SK-N-SH (cell line): ENCODE data around the gene GUCA1A. TPM values are rescaled to one million over a fixed set of nuclear protein-coding genes. Genes with fewer than 3 reads are reported as not detected.

Experiments
- CTCF ChIA-PET: fragments of 300-600, 350-600 bp; formaldehyde crosslinking; extraction: SDS; loops from one replicate; lab custom pipeline; 2021; lab: Yijun Ruan, JAX
- POLR2A ChIA-PET: fragments of 350-600 bp; sonication (Branson Sonifier 250); formaldehyde crosslinking; extraction: SDS; loops from one replicate; lab custom pipeline; 2020; ENCODE audit warnings: antibody characterized with exemption, inconsistent platforms; lab: Yijun Ruan, JAX
- DNase-seq: peaks from one replicate; pipeline ENCODE4 v3.0.0; 2012
- H2AFZ ChIP-seq: fragments of 200-600 bp; sonication (generic); 2 replicates; pipeline ENCODE4 v1.8.1; 2016; ENCODE audit warnings: antibody characterized with exemption, mild to moderate bottlenecking, low read depth
- H3F3A ChIP-seq: fragments of 200-600 bp; sonication (generic); replicated peaks from 2 replicates; pipeline ENCODE3; 2016; ENCODE audit warnings: antibody characterized with exemption, mild to moderate bottlenecking; ENCODE audit not compliant: insufficient read depth
- H3K27ac ChIP-seq, 2 experiments: fragments of 200-500 bp in 1 of 2; fragments of 200-600 bp in 1 of 2; sonication (Bioruptor generic) in 1 of 2; sonication (generic), shearing (Covaris generic) in 1 of 2; 2 replicates each; pipeline versions ENCODE4 v1.5.1 to v1.6.1; 2014 to 2016; ENCODE audit warnings: low read depth in 2 of 2, inconsistent platforms in 1 of 2, low read length in 1 of 2, mild to moderate bottlenecking in 1 of 2, mixed read lengths in 1 of 2
- H3K27me3 ChIP-seq: fragments of 200-600 bp; sonication (generic), shearing (Covaris generic); 2 replicates; pipeline ENCODE4 v1.6.1; 2016; ENCODE audit warnings: mixed run types; ENCODE audit not compliant: insufficient read depth
- H3K36me3 ChIP-seq, 2 experiments: fragments of 200-500 bp in 1 of 2; fragments of 200-600 bp in 1 of 2; sonication (Bioruptor generic) in 1 of 2; sonication (generic) in 1 of 2; replicated peaks in 1 of 2; 2 replicates each; pipeline versions ENCODE3 to v1.5.1; 2014 to 2016; ENCODE audit warnings: low read length in 1 of 2, mild to moderate bottlenecking in 1 of 2; ENCODE audit not compliant: insufficient read depth in 2 of 2, control insufficient read depth in 1 of 2
- H3K4me1 ChIP-seq, 2 experiments: fragments of 200-500 bp in 1 of 2; fragments of 200-600 bp in 1 of 2; sonication (Bioruptor generic) in 1 of 2; sonication (generic), shearing (Covaris generic) in 1 of 2; 2 replicates each; pipeline versions ENCODE4 v1.5.1 to v1.6.1; 2014 to 2016; ENCODE audit warnings: low read depth in 1 of 2, low read length in 1 of 2, mixed run types in 1 of 2; ENCODE audit not compliant: insufficient read depth in 2 of 2, control insufficient read depth in 1 of 2
- H3K4me2 ChIP-seq: fragments of 200-600 bp; sonication (generic), shearing (Covaris generic); 2 replicates; pipeline ENCODE4 v1.6.1; 2017; ENCODE audit warnings: mixed run types
- H3K4me3 ChIP-seq, 2 experiments: fragments of 200-500 bp in 1 of 2; fragments of 200-600 bp in 1 of 2; sonication (Bioruptor generic) in 1 of 2; sonication (generic), shearing (Covaris generic) in 1 of 2; 2 replicates each; pipeline versions ENCODE4 v1.5.1 to v1.8.1; 2014 to 2016; ENCODE audit warnings: low read depth in 2 of 2, inconsistent platforms in 1 of 2, low read length in 1 of 2, mild to moderate bottlenecking in 1 of 2, mixed read lengths in 1 of 2, moderate library complexity in 1 of 2
- H3K79me2 ChIP-seq: fragments of 200-600 bp; sonication (generic); 2 replicates; pipeline ENCODE4 v1.8.1; 2017; ENCODE audit warnings: mild to moderate bottlenecking; ENCODE audit not compliant: insufficient read depth
- H3K9ac ChIP-seq: fragments of 200-600 bp; sonication (generic); 2 replicates; pipeline ENCODE4 v1.6.1; 2017; ENCODE audit warnings: mixed run types
- H3K9me2 ChIP-seq: fragments of 200-600 bp; sonication (generic); 2 replicates; pipeline ENCODE4 v1.6.1; 2017; ENCODE audit warnings: mixed run types
- H3K9me3 ChIP-seq: fragments of 200-600 bp; sonication (generic); 2 replicates; pipeline ENCODE4 v1.6.1; 2017; ENCODE audit warnings: mixed run types, mild to moderate bottlenecking, moderate library complexity
- H4K20me1 ChIP-seq: fragments of 200-600 bp; sonication (generic); 2 replicates; pipeline ENCODE4 v1.6.1; 2017; ENCODE audit warnings: mild to moderate bottlenecking, mixed run types; ENCODE audit not compliant: insufficient read depth
- CHD2 ChIP-seq: fragments of 150-350 bp; IDR thresholded peaks from 2 replicates; pipeline ENCODE4 v1.6.1; 2018; ENCODE audit warnings: low read length; ENCODE audit not compliant: partially characterized antibody
- ELF1 ChIP-seq: IDR thresholded peaks from 2 replicates; pipeline ENCODE4 v1.4.0; 2012
- EP300 ChIP-seq, 2 experiments: IDR thresholded peaks; 2 replicates each; pipeline versions ENCODE4 v1.4.0 to v1.6.1; 2012; ENCODE audit warnings: borderline replicate concordance in 1 of 2, low read depth in 1 of 2, low read length in 1 of 2
- EZH2phosphoT487 ChIP-seq: fragments of 200-600 bp; sonication (generic); IDR thresholded peaks from 2 replicates; pipeline ENCODE4 v1.6.1; 2017; ENCODE audit warnings: low read depth, mixed run types, mild to moderate bottlenecking, antibody characterized with exemption, moderate library complexity, borderline replicate concordance
- FOSL2 ChIP-seq: IDR thresholded peaks from 2 replicates; pipeline ENCODE4 v1.4.0; 2012; ENCODE audit warnings: low read depth, mild to moderate bottlenecking, moderate library complexity, borderline replicate concordance
- FOXJ3 ChIP-seq: sonication (generic); formaldehyde crosslinking; IDR thresholded peaks from 2 replicates; pipeline ENCODE4 v1.5.1; 2020; ENCODE audit warnings: mild to moderate bottlenecking, missing genetic modification reagents
- FOXM1 ChIP-seq: IDR thresholded peaks from 2 replicates; pipeline ENCODE4 v1.4.0; 2012; ENCODE audit warnings: low read depth, mild to moderate bottlenecking
- IRF3 ChIP-seq: fragments of 150-350 bp; IDR thresholded peaks from 2 replicates; pipeline ENCODE4 v1.6.1; 2016; ENCODE audit warnings: mild to moderate bottlenecking, low read depth, low read length
- JUND ChIP-seq: IDR thresholded peaks from 2 replicates; pipeline ENCODE4 v1.4.0; 2012
- MEF2A ChIP-seq: IDR thresholded peaks from 2 replicates; pipeline ENCODE4 v1.4.0; 2012; ENCODE audit warnings: low read depth, borderline replicate concordance
- NFIC ChIP-seq: IDR thresholded peaks from 2 replicates; pipeline ENCODE4 v1.4.0; 2012; ENCODE audit warnings: borderline replicate concordance
- RCOR1 ChIP-seq: fragments of 150-350 bp; IDR thresholded peaks from 2 replicates; pipeline ENCODE4 v1.6.1; 2017; ENCODE audit warnings: antibody characterized with exemption, low read length
- RXRA ChIP-seq: IDR thresholded peaks from 2 replicates; pipeline ENCODE4 v1.4.0; 2012; ENCODE audit warnings: low read depth, mild to moderate bottlenecking, borderline replicate concordance
- TCF12 ChIP-seq: IDR thresholded peaks from 2 replicates; pipeline ENCODE4 v1.4.0; 2012
- TEAD4 ChIP-seq: IDR thresholded peaks from 2 replicates; pipeline ENCODE4 v1.4.0; 2012; ENCODE audit warnings: mild to moderate bottlenecking, borderline replicate concordance; ENCODE audit not compliant: insufficient read depth
- USF2 ChIP-seq: fragments of 150-350 bp; IDR thresholded peaks from 2 replicates; pipeline ENCODE4 v1.6.1; 2017; ENCODE audit warnings: antibody characterized with exemption, low read length, low read depth, borderline replicate concordance
- WGBS: methylation state at CpG from one replicate; pipeline ENCODE4 v1.1.6; 2017; ENCODE audit warnings: low lambda C conversion rate; 5-methylcytosine and 5-hydroxymethylcytosine counted together
- polyA plus RNA-seq, 3 experiments: library from polyadenylated mRNA; depleted of rRNA; stranded (reverse); fragments of >200 nt; gene quantifications; 2 replicates each; pipeline ENCODE4 v1.2.3, GENCODE V29; 2012
- TF ChIP-seq, protein P1 (sequence below): IDR thresholded peaks from 2 replicates; pipeline ENCODE4 v1.4.0; 2012; ENCODE audit warnings: low read depth, borderline replicate concordance
- TF ChIP-seq, protein P2 (sequence below): IDR thresholded peaks from 2 replicates; pipeline ENCODE4 v1.4.0; 2012; ENCODE audit warnings: low read depth, borderline replicate concordance

GUCA1A gene
- polyA plus RNA-seq, 1 of the 3 experiments (the other 2 are of a cell fraction): 0.77 TPM

- peak overlapping the region; percentile 78 for H3K4me2 ChIP-seq
- H4K20me1 ChIP-seq: no peaks in the 10 kb centered on the region
- WGBS: 4% methylated on average over 5 of the region's 5 CpGs
- no peaks in the 10 kb centered on the region for H3K9me3 ChIP-seq
- H3K9me2 ChIP-seq: no peaks in the 10 kb centered on the region
- H3K4me3 ChIP-seq: peak overlapping the region; percentile 72
- no peaks in the 10 kb centered on the region for H3K27me3 ChIP-seq
- peak overlapping the region; percentile 79 to 87 for H3K27ac ChIP-seq
- peaks cover 16 to 22% of the 10 kb centered on the region in 2 experiments for H3K36me3 ChIP-seq
- peaks cover 3 to 5% of the 10 kb centered on the region in 2 experiments; a peak in 1 of 4 replicates for H3K4me1 ChIP-seq
- H3K79me2 ChIP-seq: peaks cover 41% of the 10 kb centered on the region
- H3F3A ChIP-seq: peaks cover 12% of the 10 kb centered on the region
- TF ChIP-seq RCOR1 (no peak), FOXJ3 (CRISPR knock-in tag) (no peak), RXRA (no peak), JUND (no peak), EP300 (IDR thresholded peaks at IDR 0.05; ENCODE audit: borderline replicate concordance in 1 of 2, low read depth in 1 of 2, low read length in 1 of 2) (no peak), FOXM1 (no peak), NFIC (no peak), ELF1 (no peak), MEF2A (no peak)
- TF ChIP-seq, protein P1, sequence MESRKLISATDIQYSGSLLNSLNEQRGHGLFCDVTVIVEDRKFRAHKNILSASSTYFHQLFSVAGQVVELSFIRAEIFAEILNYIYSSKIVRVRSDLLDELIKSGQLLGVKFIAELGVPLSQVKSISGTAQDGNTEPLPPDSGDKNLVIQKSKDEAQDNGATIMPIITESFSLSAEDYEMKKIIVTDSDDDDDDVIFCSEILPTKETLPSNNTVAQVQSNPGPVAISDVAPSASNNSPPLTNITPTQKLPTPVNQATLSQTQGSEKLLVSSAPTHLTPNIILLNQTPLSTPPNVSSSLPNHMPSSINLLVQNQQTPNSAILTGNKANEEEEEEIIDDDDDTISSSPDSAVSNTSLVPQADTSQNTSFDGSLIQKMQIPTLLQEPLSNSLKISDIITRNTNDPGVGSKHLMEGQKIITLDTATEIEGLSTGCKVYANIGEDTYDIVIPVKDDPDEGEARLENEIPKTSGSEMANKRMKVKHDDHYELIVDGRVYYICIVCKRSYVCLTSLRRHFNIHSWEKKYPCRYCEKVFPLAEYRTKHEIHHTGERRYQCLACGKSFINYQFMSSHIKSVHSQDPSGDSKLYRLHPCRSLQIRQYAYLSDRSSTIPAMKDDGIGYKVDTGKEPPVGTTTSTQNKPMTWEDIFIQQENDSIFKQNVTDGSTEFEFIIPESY: no peak
- TF ChIP-seq, all 33 proteins: peak for 0
- peak overlapping the region; percentile 81 for H2AFZ ChIP-seq
- H3K9ac ChIP-seq: peak overlapping the region; percentile 84
- POLR2A ChIA-PET: interaction anchor here (0.6 to 1.2 kb wide), 2 partner anchors 236 to 275 kb away, joined by 3 to 8 read pairs; partner anchors contain the start of gene CCND3
- CTCF ChIA-PET: interaction anchor here (0.7 to 6.3 kb wide), 3 partner anchors 314 to 430 kb away, joined by 3 to 47 read pairs (median 4); partner anchors contain the start of gene TOMM6
- no peak for DNase-seq
Observed at GRCh38 chr6:42217157-42217518, 44.0 kb downstream of the GUCA1A start.

DNA sequence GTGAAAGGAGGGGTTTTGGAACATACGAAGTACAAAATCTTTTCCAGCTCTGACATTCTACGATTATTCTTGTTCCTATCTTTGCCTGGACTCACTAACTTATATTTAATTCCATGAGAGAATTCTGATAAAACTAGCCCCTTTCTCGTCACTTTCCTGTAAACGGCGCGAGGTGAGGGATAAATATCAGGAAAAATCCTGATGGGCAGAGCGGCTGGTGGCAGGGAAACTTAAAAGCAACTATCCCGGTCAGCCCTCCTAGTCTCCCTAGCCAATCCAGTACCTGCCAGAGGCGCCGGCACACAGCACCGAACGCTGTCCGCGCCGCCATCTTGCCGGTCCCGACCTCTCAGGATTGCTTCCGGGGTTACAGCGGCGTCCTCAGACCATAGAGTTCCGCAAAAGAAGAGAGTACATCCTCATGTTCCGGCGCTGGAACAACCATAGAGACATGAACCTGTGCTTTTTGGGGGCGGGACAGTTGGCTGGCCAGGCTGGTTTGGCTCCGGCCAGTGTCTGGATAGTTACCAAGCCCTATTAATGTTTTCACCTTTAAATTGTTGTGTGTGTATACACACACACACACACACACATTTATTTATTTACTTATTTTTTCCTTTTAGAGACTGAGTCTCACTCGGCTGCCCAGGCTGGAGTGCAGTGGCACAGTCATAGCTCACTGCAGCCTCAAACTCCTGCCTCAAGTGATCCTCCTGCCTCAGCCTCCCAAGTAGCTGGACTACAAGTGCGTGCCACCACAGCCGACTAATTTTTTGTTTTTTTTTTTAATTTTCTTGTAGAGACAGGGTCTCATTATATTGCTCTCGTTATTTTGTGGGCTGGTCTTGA is 44.6 kb downstream of the GUCA1A start, which contains the start of gene MRPS10:
MRPS10 (minus strand) TSS at position 343 of the 849 bp plus-strand sequence; CDS start at position 331, 12 bp downstream.
- Histone ChIP-seq H3K4me1 (peaks cover 3 to 5% of the 10 kb centered on the region in 2 experiments; a peak in 1 of 4 replicates), H3K4me2 (peak within 1 kb of the TSS; percentile 78), H2AFZ (peak within 1 kb of the TSS; percentile 85), H3K27me3 (no peaks in the 10 kb centered on the region), H3K9ac (peak within 1 kb of the TSS; percentile 84), H3K79me2 (peaks cover 38% of the 10 kb centered on the region), H3K9me3 (no peaks in the 10 kb centered on the region), H4K20me1 (no peaks in the 10 kb centered on the region), H3K9me2 (no peaks in the 10 kb centered on the region), H3K36me3 (peaks cover 10 to 16% of the 10 kb centered on the region in 2 experiments), H3K4me3 (peak within 1 kb of the TSS; percentile 72), H3F3A (peaks cover 12% of the 10 kb centered on the region), H3K27ac (peak within 1 kb of the TSS; percentile 79 to 87)
- peak; percentile 91 for DNase-seq
- 21% methylated on average over 16 of the region's 29 CpGs for WGBS
- ChIA-PET POLR2A (interaction anchor here (0.9 to 1.2 kb wide), 2 partner anchors 235 to 330 kb away, joined by 4 to 8 read pairs; no protein-coding TSS in a partner anchor), CTCF (interaction anchor here (0.7 to 6.3 kb wide), 3 partner anchors 314 to 431 kb away, joined by 3 to 47 read pairs (median 4); partner anchors contain the start of gene TOMM6)
- TF ChIP-seq USF2: no peak
- no peak for TF ChIP-seq EZH2phosphoT487
- peak; percentile 93 for TF ChIP-seq CHD2
- TF ChIP-seq IRF3: no peak
- TF ChIP-seq, protein P1: peak; percentile 59; the same call in 1 of the 2 replicates
- TF ChIP-seq FOSL2: no peak; the same call in 1 of the 2 replicates
- peak; percentile 66; the same call in 1 of the 2 replicates for TF ChIP-seq RCOR1
- no peak for TF ChIP-seq TEAD4
- peak; percentile 51; the same call in 1 of the 2 replicates for TF ChIP-seq TCF12
- TF ChIP-seq, protein P2, sequence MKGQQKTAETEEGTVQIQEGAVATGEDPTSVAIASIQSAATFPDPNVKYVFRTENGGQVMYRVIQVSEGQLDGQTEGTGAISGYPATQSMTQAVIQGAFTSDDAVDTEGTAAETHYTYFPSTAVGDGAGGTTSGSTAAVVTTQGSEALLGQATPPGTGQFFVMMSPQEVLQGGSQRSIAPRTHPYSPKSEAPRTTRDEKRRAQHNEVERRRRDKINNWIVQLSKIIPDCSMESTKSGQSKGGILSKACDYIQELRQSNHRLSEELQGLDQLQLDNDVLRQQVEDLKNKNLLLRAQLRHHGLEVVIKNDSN: no peak
